K562 (cell line): Measurements from ENCODE around the gene SDR42E2. TPM values are rescaled to one million over a fixed set of nuclear protein-coding genes. Genes with fewer than 3 reads are reported as not detected.

ENCODE experiments used
- AFF4 ChIP-seq: sonication (generic); formaldehyde crosslinking; IDR thresholded peaks from 2 replicates; pipeline ENCODE4 v1.8.0; 2023; ENCODE audit warnings: mild to moderate bottlenecking, missing genetic modification reagents
- ATF2 ChIP-seq: sonication (generic); formaldehyde crosslinking; IDR thresholded peaks from 2 replicates; pipeline ENCODE4 v1.8.1; 2022; ENCODE audit warnings: missing genetic modification reagents
- BMI1 ChIP-seq: fragments of 150-350 bp; IDR thresholded peaks from 2 replicates; pipeline ENCODE4 v1.6.1; 2014; ENCODE audit warnings: low read length
- FOSL1 ChIP-seq: fragments of 200-800 bp; sonication (Bioruptor generic); conservative IDR thresholded peaks from 2 replicates; pipeline ENCODE4 v1.6.1; 2016; ENCODE audit warnings: missing genetic modification characterization, missing compliant biosample characterization
- FOXK1 ChIP-seq: sonication (generic); formaldehyde crosslinking; IDR thresholded peaks from 2 replicates; pipeline ENCODE4 v1.8.0; 2022; ENCODE audit warnings: missing genetic modification reagents, mild to moderate bottlenecking, borderline replicate concordance
- HCFC1 ChIP-seq: IDR thresholded peaks from 2 replicates; pipeline ENCODE4 v1.6.1; 2012; ENCODE audit warnings: low read depth, low read length, improper control_type of control experiment
- RAD21 ChIP-seq, 2 experiments: fragments of 250-450 bp in 1 of 2; fragments of 450-650 bp in 1 of 2; sonication (Bioruptor Pico) in 1 of 2; formaldehyde crosslinking in 1 of 2; IDR thresholded peaks in 1 of 2; conservative IDR thresholded peaks in 1 of 2; 2 replicates each; pipeline versions ENCODE4 v1.4.0 to v1.8.0; 2020 to 2022; ENCODE audit warnings: mild to moderate bottlenecking in 2 of 2, moderate library complexity in 1 of 2
- STAG1 ChIP-seq: sonication (generic); formaldehyde crosslinking; IDR thresholded peaks from 2 replicates; pipeline ENCODE4 v1.5.0; 2020; ENCODE audit warnings: missing genetic modification reagents, borderline replicate concordance
- TFE3 ChIP-seq: fragments of 450-650 bp; formaldehyde crosslinking; IDR thresholded peaks from 2 replicates; pipeline ENCODE4 v1.4.0; 2020; ENCODE audit warnings: mild to moderate bottlenecking, mixed read lengths
- ZBTB2 ChIP-seq: fragments of 450-650 bp; IDR thresholded peaks from 2 replicates; pipeline ENCODE4 v1.6.1; 2016; ENCODE audit warnings: antibody characterized with exemption
- ZBTB5 ChIP-seq: fragments of 450-650 bp; IDR thresholded peaks from 2 replicates; pipeline ENCODE4 v1.6.1; 2017; ENCODE audit warnings: antibody characterized with exemption
- ZNF3 ChIP-seq: fragments of 250-450 bp; sonication (Bioruptor Pico); IDR thresholded peaks from 2 replicates; pipeline ENCODE4 v1.5.0; 2021; ENCODE audit warnings: mild to moderate bottlenecking, moderate library complexity
- ZNF511 ChIP-seq: sonication (generic); formaldehyde crosslinking; IDR thresholded peaks from 2 replicates; pipeline ENCODE4 v1.8.0; 2022; ENCODE audit warnings: mild to moderate bottlenecking, missing genetic modification reagents
- ZNF57 ChIP-seq: fragments of 450-650 bp; formaldehyde crosslinking; IDR thresholded peaks from 2 replicates; pipeline ENCODE4 v1.4.0; 2020; ENCODE audit warnings: mild to moderate bottlenecking, moderate library complexity
- ZNF830 ChIP-seq: fragments of 250-450 bp; sonication (Bioruptor Pico); IDR thresholded peaks from 2 replicates; pipeline ENCODE4 v1.5.0; 2021; ENCODE audit warnings: mild to moderate bottlenecking
- polyA plus RNA-seq, 8 experiments: library from polyadenylated mRNA; depleted of rRNA in 4 of 8; stranded (reverse) in 5 of 8; unstranded in 3 of 8; fragments of >200 nt; fragmentation: Nextera tagmentation in 2 of 8; fragmentation: Illumina TruSeq in 1 of 8; extraction: Ambion mirVana in 2 of 8; extraction: Trizol in 1 of 8; gene quantifications; 2 replicates each; pipeline versions ENCODE4 v1.2.1 to v1.2.3, GENCODE V29; 2011 to 2014; ENCODE audit warnings: inconsistent platforms in 1 of 8, missing spikeins in 1 of 8
- total RNA-seq, 7 experiments: library from RNA; depleted of rRNA in 6 of 7; stranded (reverse); fragments of >200 nt in 6 of 7; fragmentation: Illumina TruSeq in 2 of 7; extraction: Trizol in 2 of 7; gene quantifications; 2 replicates each; pipeline versions ENCODE4 v1.2.1 to v1.2.3, GENCODE V29; 2011 to 2021; ENCODE audit warnings: low replicate concordance in 1 of 7

Gene SDR42E2
- total and polyA plus RNA-seq, 9 of the 15 experiments (the other 6 are each of a cell fraction or from before 2014, with no cell fraction given), result 0.03 to 0.07 (median 0.04) TPM; not detected in 4

- TF ChIP-seq FOSL1 (tag) (no peak), FOXK1 (CRISPR knock-in tag) (no peak), ZBTB5 (no peak), ZBTB2 (no peak), ZNF3 (no peak), HCFC1 (no peak), ZNF830 (CRISPR knock-in tag) (no peak), ZNF511 (CRISPR knock-in tag) (no peak), ZNF57 (CRISPR knock-in tag) (no peak), BMI1 (no peak), TFE3 (CRISPR knock-in tag) (no peak), AFF4 (CRISPR knock-in tag) (no peak), ATF2 (CRISPR knock-in tag) (no peak), RAD21 (CRISPR knock-in tag; conservative IDR thresholded peaks at IDR 0.05 in 1 of 2, IDR thresholded peaks at IDR 0.05 in 1 of 2) (peak in 1 of 2 experiments; percentile 61; a peak in 2 of 4 replicates), STAG1 (CRISPR knock-in tag) (peak; percentile 49; the same call in 1 of the 2 replicates)
Measured at GRCh38 chr16:22186517-22186916, 24.2 kb downstream of the SDR42E2 start (continued).
